GM18517 (cell line): ENCODE measurements around the gene RAD52.

Experiments used
- ATAC-seq: cut with Tn5 transposase; IDR thresholded peaks from one replicate; pipeline ENCODE4 v1.9.1; 2021; ENCODE audit warnings: mild to moderate bottlenecking, moderate library complexity; ENCODE audit not compliant: unreplicated experiment

Gene RAD52

GRCh38 chr12:879641-880040 is 69.9 kb downstream of the RAD52 start:
- ATAC-seq = no peak

- no peak for ATAC-seq
Observed at GRCh38 chr12:873954-874353, 75.5 kb downstream of the RAD52 start.

DNA sequence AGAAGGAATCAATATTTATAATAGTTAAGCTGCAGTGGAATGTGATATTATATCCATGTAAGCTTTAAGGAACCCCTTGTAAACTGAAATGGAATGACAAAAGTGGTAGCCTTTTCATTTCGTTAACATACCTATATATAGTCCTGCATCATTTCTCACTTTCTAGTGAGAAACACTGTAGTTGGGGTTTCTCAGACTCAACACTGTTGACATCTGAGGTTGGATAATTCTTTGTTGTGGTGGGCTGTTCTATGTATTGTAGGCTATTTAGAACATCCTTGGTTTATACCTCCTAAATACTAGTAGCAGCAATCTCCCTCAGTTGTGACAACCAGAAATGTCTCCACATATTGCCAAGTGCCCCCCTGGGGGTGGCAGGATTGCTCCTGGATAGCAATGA is 79.1 kb downstream of the RAD52 start:
- no peak for ATAC-seq

GRCh38 chr12:868722-869121 is 80.8 kb downstream of the RAD52 start:
- no peak for ATAC-seq

DNA sequence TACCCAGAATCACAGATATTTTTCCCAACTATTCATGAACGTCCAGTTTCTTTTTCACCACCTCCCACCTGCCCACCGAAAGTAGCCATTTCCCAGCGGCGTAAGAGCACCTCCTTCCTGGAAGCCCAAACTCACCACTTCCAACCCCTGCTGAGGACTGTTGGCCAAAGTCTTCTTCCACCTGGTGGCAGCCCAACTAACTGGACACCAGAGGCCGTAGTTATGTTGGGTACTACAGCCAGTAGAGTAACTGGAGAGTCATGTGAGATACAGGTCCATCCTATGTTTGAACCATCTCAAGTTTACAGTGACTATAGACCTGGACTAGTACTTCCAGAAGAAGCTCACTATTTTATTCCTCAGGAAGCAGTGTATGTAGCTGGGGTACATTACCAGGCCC is 81.6 kb downstream of the RAD52 start:
- ATAC-seq = no peak

DNA sequence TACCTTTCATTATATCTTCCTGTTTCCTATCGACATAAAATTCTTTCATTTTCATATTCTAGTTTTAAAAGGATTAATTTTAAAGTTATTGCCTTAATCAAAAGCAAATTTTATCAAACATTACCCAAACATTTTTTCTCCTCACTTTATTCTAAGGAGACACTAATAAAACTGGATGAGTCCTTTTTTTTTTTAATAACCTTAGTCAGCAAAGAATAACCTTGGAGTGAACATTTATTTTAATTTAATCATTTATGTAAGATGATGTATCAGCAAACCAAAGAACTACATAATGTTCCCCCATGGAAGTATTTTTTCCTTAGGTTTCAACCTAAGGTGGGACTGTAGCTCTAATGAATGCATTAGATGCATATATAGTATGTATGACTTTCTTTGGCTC is 83.9 kb downstream of the RAD52 start:
- no peak for ATAC-seq

DNA sequence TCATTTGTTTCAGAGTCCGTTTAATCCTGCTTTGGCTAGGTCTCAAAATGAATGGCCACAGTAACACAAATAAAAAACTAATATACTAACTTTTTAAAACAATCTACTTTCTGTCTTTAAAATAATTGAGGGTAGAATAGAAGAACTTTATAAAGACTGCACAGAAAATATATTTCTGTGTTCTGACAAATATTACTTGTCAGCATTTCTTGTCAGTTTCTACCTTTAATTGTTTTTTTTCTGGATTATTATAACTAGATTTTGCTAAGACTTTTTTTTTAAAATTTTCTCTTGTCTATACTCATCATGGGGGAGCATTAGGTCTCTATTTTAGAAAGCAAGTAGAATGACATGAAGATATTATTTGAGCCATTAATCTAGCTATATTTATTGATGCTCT is 86.2 kb downstream of the RAD52 start:
- no peak for ATAC-seq

- no peak for ATAC-seq
Observed at GRCh38 chr12:862303-862911, 87.1 kb downstream of the RAD52 start.
